IMR-90 (cell line): ENCODE data around the gene NUP210.
"Not testable (repeated sequence)": the region's sequence is repeated elsewhere in the genome, so short reads cannot be mapped to it uniquely, and the experiment has no call there.

Experiments used
- CEBPB ChIP-seq: IDR thresholded peaks from 2 replicates; pipeline ENCODE4 v1.6.1; 2012; ENCODE audit warnings: low read depth, low read length, improper control_type of control experiment
- CTCF ChIP-seq: conservative IDR thresholded peaks from 2 replicates; pipeline ENCODE4 v1.5.1; 2012; ENCODE audit warnings: mild to moderate bottlenecking, low read depth, low read length, improper control_type of control experiment
- FOS ChIP-seq: fragments of 150-350 bp; IDR thresholded peaks from 2 replicates; pipeline ENCODE4 v1.6.1; 2016; ENCODE audit warnings: low read depth, low read length
- MAFK ChIP-seq: IDR thresholded peaks from 2 replicates; pipeline ENCODE4 v1.6.1; 2012; ENCODE audit warnings: low read depth, low read length, improper control_type of control experiment
- MXI1 ChIP-seq: IDR thresholded peaks from 2 replicates; pipeline ENCODE4 v1.6.1; 2012; ENCODE audit warnings: low read depth, mild to moderate bottlenecking, low read length, moderate library complexity, borderline replicate concordance
- NFE2L2 ChIP-seq: fragments of 150-350 bp; IDR thresholded peaks from 2 replicates; pipeline ENCODE4 v1.6.1; 2016; ENCODE audit warnings: low read depth, mild to moderate bottlenecking, low read length
- POLR2A ChIP-seq: IDR thresholded peaks from 2 replicates; pipeline ENCODE4 v1.6.1; 2012; ENCODE audit warnings: mild to moderate bottlenecking, low read depth, low read length
- RAD21 ChIP-seq: IDR thresholded peaks from 2 replicates; pipeline ENCODE4 v1.6.1; 2012; ENCODE audit warnings: low read length, improper control_type of control experiment
- RCOR1 ChIP-seq: IDR thresholded peaks from 2 replicates; pipeline ENCODE4 v1.6.1; 2012; ENCODE audit warnings: mild to moderate bottlenecking, low read length, improper control_type of control experiment; ENCODE audit not compliant: insufficient replicate concordance
- RFX5 ChIP-seq: IDR thresholded peaks from 2 replicates; pipeline ENCODE4 v1.8.0; 2012; ENCODE audit warnings: low read depth, mild to moderate bottlenecking, low read length, moderate library complexity
- USF2 ChIP-seq: fragments of 150-350 bp; IDR thresholded peaks from 2 replicates; pipeline ENCODE4 v1.6.1; 2017; ENCODE audit warnings: mild to moderate bottlenecking, antibody characterized with exemption, low read length, low read depth

- TF ChIP-seq POLR2A, CTCF, MXI1, CEBPB, RCOR1, RAD21, NFE2L2, RFX5, USF2, FOS, MAFK: not testable (repeated sequence)
Measured at GRCh38 chr3:13442882-13443281, 22.8 kb upstream of the NUP210 start.
